ENCODE results near the gene ANKRD62.
"Not testable (repeated sequence)": the region's sequence is repeated elsewhere in the genome, so short reads cannot be mapped to it uniquely, and the experiment has no call there.

ANKRD62 gene

GRCh38 chr18:12099160-12099559 lies 5.5 kb downstream of the ANKRD62 start:
- DNase-seq (ENCODE audit: low read depth in 2 of 2), result no peak

- no peak for DNase-seq (ENCODE audit: low read depth in 2 of 2)
Observed at GRCh38 chr18:12101266-12101665, 7.6 kb downstream of the ANKRD62 start.

- no peak for DNase-seq (ENCODE audit: low read depth in 2 of 2)
Observed at GRCh38 chr18:12102136-12102842, 8.6 kb downstream of the ANKRD62 start.

GRCh38 chr18:12106471-12106870 lies 12.8 kb downstream of the ANKRD62 start:
- DNase-seq (ENCODE audit: low read depth in 2 of 2), result no peak

GRCh38 chr18:12109836-12110235 lies 16.2 kb downstream of the ANKRD62 start:
- no peak for DNase-seq (ENCODE audit: low read depth in 2 of 2)

GRCh38 chr18:12113999-12114646 lies 20.5 kb downstream of the ANKRD62 start:
- DNase-seq (ENCODE audit: low read depth in 2 of 2), result no peak

GRCh38 chr18:12119358-12119757 lies 25.7 kb downstream of the ANKRD62 start:
- DNase-seq (ENCODE audit: low read depth in 2 of 2), result no peak

- DNase-seq (ENCODE audit: low read depth in 2 of 2), result no peak
Observed at GRCh38 chr18:12121175-12122042, 27.8 kb downstream of the ANKRD62 start.

- DNase-seq (ENCODE audit: low read depth in 2 of 2), result not testable (repeated sequence)
Observed at GRCh38 chr18:12122043-12122389, 28.4 kb downstream of the ANKRD62 start.

GRCh38 chr18:12127647-12128046 lies 34.0 kb downstream of the ANKRD62 start:
- not testable (repeated sequence) for DNase-seq (ENCODE audit: low read depth in 2 of 2)

GRCh38 chr18:12138831-12139230 lies 45.2 kb downstream of the ANKRD62 start:
- DNase-seq (ENCODE audit: low read depth in 2 of 2), result not testable (repeated sequence)

GRCh38 chr18:12140866-12141265 lies 47.2 kb downstream of the ANKRD62 start:
- not testable (repeated sequence) for DNase-seq (ENCODE audit: low read depth in 2 of 2)

GRCh38 chr18:12141778-12142177 lies 48.1 kb downstream of the ANKRD62 start:
- not testable (repeated sequence) for DNase-seq (ENCODE audit: low read depth in 2 of 2)

- not testable (repeated sequence) for DNase-seq (ENCODE audit: low read depth in 2 of 2)
Observed at GRCh38 chr18:12149431-12149830, 55.8 kb downstream of the ANKRD62 start.

- no peak for DNase-seq (ENCODE audit: low read depth in 2 of 2)
Observed at GRCh38 chr18:12154361-12154760, 60.7 kb downstream of the ANKRD62 start.

- no peak for DNase-seq (ENCODE audit: low read depth in 2 of 2)
Observed at GRCh38 chr18:12155996-12156395, 62.4 kb downstream of the ANKRD62 start.

GRCh38 chr18:12159446-12159845 lies 65.8 kb downstream of the ANKRD62 start:
- no peak for DNase-seq (ENCODE audit: low read depth in 2 of 2)

- no peak for DNase-seq (ENCODE audit: low read depth in 2 of 2)
Observed at GRCh38 chr18:12162786-12163185, 69.1 kb downstream of the ANKRD62 start.

GRCh38 chr18:12165038-12165768 lies 71.6 kb downstream of the ANKRD62 start:
- DNase-seq (ENCODE audit: low read depth in 2 of 2), result no peak

Data from stimulated activated CD8-positive, alpha-beta memory T cell treated with anti-CD3 and anti-CD28 coated beads, Interleukin-2, amount 100 ng/mL, for 48 hours (primary cell).